Liver (tissue), 9 donors: Measurements from ENCODE around the gene TICAM2. TPM values are rescaled to one million over a fixed set of nuclear protein-coding genes. Genes with fewer than 3 reads are reported as not detected.

Experiments used
- DNase-seq: peaks from one replicate; pipeline ENCODE4 v3.0.0-alpha.2; 2017; ENCODE audit warnings: low spot score
- H3K27ac ChIP-seq, 2 donors: one replicate each; pipeline ENCODE4 v1.7.0; 2013; ENCODE audit warnings: inconsistent platforms in 2 of 2, low read length in 2 of 2, control low read depth in 1 of 2, low read depth in 1 of 2, mild to moderate bottlenecking in 1 of 2
- H3K27me3 ChIP-seq, 4 donors: one replicate each; pipeline versions ENCODE4 v1.6.1 to v1.7.0; 2013; ENCODE audit warnings: low read length in 3 of 4, inconsistent platforms in 1 of 4, mild to moderate bottlenecking in 1 of 4, moderate library complexity in 1 of 4; ENCODE audit not compliant: control insufficient read depth in 4 of 4, insufficient read depth in 4 of 4
- H3K36me3 ChIP-seq, 4 donors: one replicate each; pipeline versions ENCODE4 v1.6.1 to v1.7.0; 2013; ENCODE audit warnings: low read length in 3 of 4, mild to moderate bottlenecking in 3 of 4, low read depth in 1 of 4, moderate library complexity in 1 of 4; ENCODE audit not compliant: control insufficient read depth in 4 of 4, insufficient read depth in 3 of 4
- H3K4me1 ChIP-seq, 4 donors: one replicate each; pipeline versions ENCODE4 v1.6.1 to v1.7.0; 2013; ENCODE audit warnings: low read length in 3 of 4, mild to moderate bottlenecking in 3 of 4, moderate library complexity in 1 of 4; ENCODE audit not compliant: control insufficient read depth in 4 of 4, insufficient read depth in 4 of 4
- H3K4me3 ChIP-seq, 3 donors: one replicate each; pipeline versions ENCODE4 v1.6.1 to v1.7.0; 2013; ENCODE audit warnings: low read length in 3 of 3, control low read depth in 1 of 3, low read depth in 1 of 3, mild to moderate bottlenecking in 1 of 3
- H3K9ac ChIP-seq, 2 donors: one replicate each; pipeline ENCODE4 v1.7.0; 2013; ENCODE audit warnings: low read length in 2 of 2, mild to moderate bottlenecking in 2 of 2, moderate library complexity in 2 of 2, control low read depth in 1 of 2, low read depth in 1 of 2
- H3K9me3 ChIP-seq, 4 donors: one replicate each; pipeline versions ENCODE4 v1.6.1 to v1.7.0; 2013; ENCODE audit warnings: low read length in 3 of 4; ENCODE audit not compliant: control insufficient read depth in 4 of 4
- FOXA1 ChIP-seq: IDR thresholded peaks from 2 replicates; pipeline ENCODE4 v1.6.1; 2016; ENCODE audit warnings: antibody characterized with exemption
- FOXA2 ChIP-seq: IDR thresholded peaks from 2 replicates; pipeline ENCODE4 v1.6.1; 2016; ENCODE audit warnings: antibody characterized with exemption
- GABPA ChIP-seq, 2 donors: IDR thresholded peaks in 1 of 2; conservative IDR thresholded peaks in 1 of 2; 2 replicates each; pipeline ENCODE4 v1.6.1; 2016; ENCODE audit warnings: antibody characterized with exemption in 2 of 2, mild to moderate bottlenecking in 1 of 2, moderate library complexity in 1 of 2
- HNF4A ChIP-seq, 2 donors: conservative IDR thresholded peaks; 2 replicates each; pipeline ENCODE4 v1.6.1; 2016; ENCODE audit warnings: antibody characterized with exemption in 2 of 2, mild to moderate bottlenecking in 2 of 2
- HNF4G ChIP-seq: IDR thresholded peaks from 2 replicates; pipeline ENCODE4 v1.6.1; 2016; ENCODE audit warnings: antibody characterized with exemption
- JUND ChIP-seq, 2 donors: IDR thresholded peaks; 2 replicates each; pipeline ENCODE4 v1.6.1; 2016; ENCODE audit warnings: antibody characterized with exemption in 2 of 2
- NR2F2 ChIP-seq: IDR thresholded peaks from 2 replicates; pipeline ENCODE4 v1.6.1; 2016; ENCODE audit warnings: antibody characterized with exemption
- RAD21 ChIP-seq, 2 donors: IDR thresholded peaks; 2 replicates each; pipeline ENCODE4 v1.6.1; 2016; ENCODE audit warnings: antibody characterized with exemption in 2 of 2, mild to moderate bottlenecking in 2 of 2
- SP1 ChIP-seq: IDR thresholded peaks from 2 replicates; pipeline ENCODE4 v1.6.1; 2018; ENCODE audit warnings: antibody characterized with exemption, mild to moderate bottlenecking
- TAF1 ChIP-seq: conservative IDR thresholded peaks from 2 replicates; pipeline ENCODE4 v1.6.1; 2016; ENCODE audit warnings: antibody characterized with exemption, mild to moderate bottlenecking
- WGBS: extraction: QIAGEN DNeasy Blood & Tissue Kit; methylation state at CpG from one replicate; pipeline ENCODE4 v1.1.7; 2013; 5-methylcytosine and 5-hydroxymethylcytosine counted together
- polyA plus RNA-seq, 2 donors: library from polyadenylated mRNA; stranded (reverse) in 1 of 2; unstranded in 1 of 2; fragments of 200-250 nt in 1 of 2; fragments of >200 nt in 1 of 2; fragmentation: Nextera tagmentation in 1 of 2; extraction: Ambion mirVana in 1 of 2; gene quantifications; one replicate each; pipeline versions ENCODE4 v1.2.1 to v1.2.3, GENCODE V29; 2013 to 2015
- total RNA-seq, 2 donors: library from RNA; depleted of rRNA; stranded (reverse); fragments of >200 nt; gene quantifications; one replicate each; pipeline ENCODE4 v1.2.3, GENCODE V29; 2014
- TF ChIP-seq, protein P1 (sequence below): IDR thresholded peaks from 2 replicates; pipeline ENCODE4 v1.6.1; 2016; ENCODE audit warnings: antibody characterized with exemption, mild to moderate bottlenecking
- TF ChIP-seq, protein P2 (sequence below): fragments of 150-350 bp; IDR thresholded peaks from 2 replicates; pipeline ENCODE4 v1.5.1; 2017; ENCODE audit warnings: improper control_type of control experiment, low read depth, low read length; ENCODE audit not compliant: missing input control
- TF ChIP-seq, protein P3 (sequence below): IDR thresholded peaks from 2 replicates; pipeline ENCODE4 v1.6.1; 2016; ENCODE audit warnings: antibody characterized with exemption
- TF ChIP-seq, protein P4 (sequence below): IDR thresholded peaks from 2 replicates; pipeline ENCODE4 v1.6.1; 2016; ENCODE audit warnings: antibody characterized with exemption
- donor health status: healthy.
- donor health status: healthy.
- donor health status: healthy.
- donor health status: healthy.
- donor health status: healthy.

Gene TICAM2
- total and polyA plus RNA-seq, 4 donors: 0.50 to 1.5 (median 0.95) TPM

- Histone ChIP-seq H3K36me3 (no peaks in the 10 kb centered on the region), H3K4me1 (no peaks in the 10 kb centered on the region), H3K4me3 (no peak overlapping the region), H3K27ac (no peak overlapping the region), H3K9ac (no peak overlapping the region), H3K9me3 (no peaks in the 10 kb centered on the region), H3K27me3 (no peaks in the 10 kb centered on the region)
- DNase-seq: no peak
- 90% methylated on average over 5 of the region's 5 CpGs for WGBS
- TF ChIP-seq FOXA2: no peak
Measured at GRCh38 chr5:115571441-115571878, 30.8 kb downstream of the TICAM2 start.

- TF ChIP-seq SP1 (no peak), JUND (IDR thresholded peaks at IDR 0.05) (no peak), FOXA2 (no peak), FOXA1 (no peak), GABPA (IDR thresholded peaks at IDR 0.05 in 1 of 2, conservative IDR thresholded peaks at IDR 0.05 in 1 of 2) (no peak), HNF4A (conservative IDR thresholded peaks at IDR 0.05) (no peak), HNF4G (no peak), TAF1 (no peak), RAD21 (IDR thresholded peaks at IDR 0.05) (no peak), NR2F2 (no peak)
- TF ChIP-seq, protein P1, sequence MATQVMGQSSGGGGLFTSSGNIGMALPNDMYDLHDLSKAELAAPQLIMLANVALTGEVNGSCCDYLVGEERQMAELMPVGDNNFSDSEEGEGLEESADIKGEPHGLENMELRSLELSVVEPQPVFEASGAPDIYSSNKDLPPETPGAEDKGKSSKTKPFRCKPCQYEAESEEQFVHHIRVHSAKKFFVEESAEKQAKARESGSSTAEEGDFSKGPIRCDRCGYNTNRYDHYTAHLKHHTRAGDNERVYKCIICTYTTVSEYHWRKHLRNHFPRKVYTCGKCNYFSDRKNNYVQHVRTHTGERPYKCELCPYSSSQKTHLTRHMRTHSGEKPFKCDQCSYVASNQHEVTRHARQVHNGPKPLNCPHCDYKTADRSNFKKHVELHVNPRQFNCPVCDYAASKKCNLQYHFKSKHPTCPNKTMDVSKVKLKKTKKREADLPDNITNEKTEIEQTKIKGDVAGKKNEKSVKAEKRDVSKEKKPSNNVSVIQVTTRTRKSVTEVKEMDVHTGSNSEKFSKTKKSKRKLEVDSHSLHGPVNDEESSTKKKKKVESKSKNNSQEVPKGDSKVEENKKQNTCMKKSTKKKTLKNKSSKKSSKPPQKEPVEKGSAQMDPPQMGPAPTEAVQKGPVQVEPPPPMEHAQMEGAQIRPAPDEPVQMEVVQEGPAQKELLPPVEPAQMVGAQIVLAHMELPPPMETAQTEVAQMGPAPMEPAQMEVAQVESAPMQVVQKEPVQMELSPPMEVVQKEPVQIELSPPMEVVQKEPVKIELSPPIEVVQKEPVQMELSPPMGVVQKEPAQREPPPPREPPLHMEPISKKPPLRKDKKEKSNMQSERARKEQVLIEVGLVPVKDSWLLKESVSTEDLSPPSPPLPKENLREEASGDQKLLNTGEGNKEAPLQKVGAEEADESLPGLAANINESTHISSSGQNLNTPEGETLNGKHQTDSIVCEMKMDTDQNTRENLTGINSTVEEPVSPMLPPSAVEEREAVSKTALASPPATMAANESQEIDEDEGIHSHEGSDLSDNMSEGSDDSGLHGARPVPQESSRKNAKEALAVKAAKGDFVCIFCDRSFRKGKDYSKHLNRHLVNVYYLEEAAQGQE: no peak
- TF ChIP-seq, protein P2, sequence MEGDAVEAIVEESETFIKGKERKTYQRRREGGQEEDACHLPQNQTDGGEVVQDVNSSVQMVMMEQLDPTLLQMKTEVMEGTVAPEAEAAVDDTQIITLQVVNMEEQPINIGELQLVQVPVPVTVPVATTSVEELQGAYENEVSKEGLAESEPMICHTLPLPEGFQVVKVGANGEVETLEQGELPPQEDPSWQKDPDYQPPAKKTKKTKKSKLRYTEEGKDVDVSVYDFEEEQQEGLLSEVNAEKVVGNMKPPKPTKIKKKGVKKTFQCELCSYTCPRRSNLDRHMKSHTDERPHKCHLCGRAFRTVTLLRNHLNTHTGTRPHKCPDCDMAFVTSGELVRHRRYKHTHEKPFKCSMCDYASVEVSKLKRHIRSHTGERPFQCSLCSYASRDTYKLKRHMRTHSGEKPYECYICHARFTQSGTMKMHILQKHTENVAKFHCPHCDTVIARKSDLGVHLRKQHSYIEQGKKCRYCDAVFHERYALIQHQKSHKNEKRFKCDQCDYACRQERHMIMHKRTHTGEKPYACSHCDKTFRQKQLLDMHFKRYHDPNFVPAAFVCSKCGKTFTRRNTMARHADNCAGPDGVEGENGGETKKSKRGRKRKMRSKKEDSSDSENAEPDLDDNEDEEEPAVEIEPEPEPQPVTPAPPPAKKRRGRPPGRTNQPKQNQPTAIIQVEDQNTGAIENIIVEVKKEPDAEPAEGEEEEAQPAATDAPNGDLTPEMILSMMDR: no peak
- TF ChIP-seq, protein P3, sequence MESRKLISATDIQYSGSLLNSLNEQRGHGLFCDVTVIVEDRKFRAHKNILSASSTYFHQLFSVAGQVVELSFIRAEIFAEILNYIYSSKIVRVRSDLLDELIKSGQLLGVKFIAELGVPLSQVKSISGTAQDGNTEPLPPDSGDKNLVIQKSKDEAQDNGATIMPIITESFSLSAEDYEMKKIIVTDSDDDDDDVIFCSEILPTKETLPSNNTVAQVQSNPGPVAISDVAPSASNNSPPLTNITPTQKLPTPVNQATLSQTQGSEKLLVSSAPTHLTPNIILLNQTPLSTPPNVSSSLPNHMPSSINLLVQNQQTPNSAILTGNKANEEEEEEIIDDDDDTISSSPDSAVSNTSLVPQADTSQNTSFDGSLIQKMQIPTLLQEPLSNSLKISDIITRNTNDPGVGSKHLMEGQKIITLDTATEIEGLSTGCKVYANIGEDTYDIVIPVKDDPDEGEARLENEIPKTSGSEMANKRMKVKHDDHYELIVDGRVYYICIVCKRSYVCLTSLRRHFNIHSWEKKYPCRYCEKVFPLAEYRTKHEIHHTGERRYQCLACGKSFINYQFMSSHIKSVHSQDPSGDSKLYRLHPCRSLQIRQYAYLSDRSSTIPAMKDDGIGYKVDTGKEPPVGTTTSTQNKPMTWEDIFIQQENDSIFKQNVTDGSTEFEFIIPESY: no peak
- TF ChIP-seq, protein P4, sequence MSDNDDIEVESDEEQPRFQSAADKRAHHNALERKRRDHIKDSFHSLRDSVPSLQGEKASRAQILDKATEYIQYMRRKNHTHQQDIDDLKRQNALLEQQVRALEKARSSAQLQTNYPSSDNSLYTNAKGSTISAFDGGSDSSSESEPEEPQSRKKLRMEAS: no peak
- no peak overlapping the region for H3K9ac ChIP-seq
- no peak for DNase-seq
- no peaks in the 10 kb centered on the region for H3K9me3 ChIP-seq
- H3K4me1 ChIP-seq: no peaks in the 10 kb centered on the region
- 99% methylated on average over 1 of the region's 1 CpG for WGBS
- no peak overlapping the region for H3K27ac ChIP-seq
- no peak overlapping the region for H3K4me3 ChIP-seq
- no peaks in the 10 kb centered on the region for H3K27me3 ChIP-seq
- H3K36me3 ChIP-seq: no peaks in the 10 kb centered on the region
Measured at GRCh38 chr5:115568668-115569067, 33.6 kb downstream of the TICAM2 start.
